GM12865 (cell line): Measurements from ENCODE around the gene PSAP.

Experiments used
- DNase-seq: peaks from one replicate; pipeline ENCODE4 v3.0.0; 2010; ENCODE audit warnings: low read depth
- H3K4me3 ChIP-seq: 2 replicates; pipeline ENCODE4 v1.5.1; 2011; ENCODE audit warnings: mild to moderate bottlenecking, low read depth, low read length, control low read depth
- CTCF ChIP-seq: IDR thresholded peaks from 2 replicates; pipeline ENCODE4 v1.5.1; 2011; ENCODE audit warnings: low read length, control low read depth, low read depth, inconsistent platforms; ENCODE audit not compliant: insufficient read depth; ENCODE audit errors: missing control alignments

The PSAP gene

GRCh38 chr10:71789871-71790270, 61.2 kb downstream of the PSAP start:
- no peak for TF ChIP-seq CTCF
- no peak overlapping the region for H3K4me3 ChIP-seq
- DNase-seq, result no peak

- DNase-seq, result no peak
- TF ChIP-seq CTCF, result no peak
- H3K4me3 ChIP-seq, result no peak overlapping the region
Observed at GRCh38 chr10:71788954-71789353, 62.1 kb downstream of the PSAP start.

GRCh38 chr10:71784679-71785272, 66.3 kb downstream of the PSAP start:
- H3K4me3 ChIP-seq, result no peak overlapping the region
- no peak for DNase-seq
- TF ChIP-seq CTCF, result no peak

- DNase-seq, result no peak
- TF ChIP-seq CTCF, result no peak
- no peak overlapping the region for H3K4me3 ChIP-seq
Observed at GRCh38 chr10:71783917-71784678, 67.0 kb downstream of the PSAP start.

- TF ChIP-seq CTCF, result no peak
- no peak overlapping the region for H3K4me3 ChIP-seq
- no peak for DNase-seq
Observed at GRCh38 chr10:71782917-71783490, 68.0 kb downstream of the PSAP start.

GRCh38 chr10:71782221-71782916, 68.7 kb downstream of the PSAP start:
- no peak overlapping the region for H3K4me3 ChIP-seq
- DNase-seq, result no peak
- no peak for TF ChIP-seq CTCF
